Regular cardiac myocyte (primary cell): ENCODE measurements around the gene TTC3. TPM values are rescaled to one million over a fixed set of nuclear protein-coding genes. Genes with fewer than 3 reads are reported as not detected.

Experiments used
- total RNA-seq: library from RNA; depleted of rRNA; stranded (reverse); fragments of >200 nt; gene quantifications from 2 replicates; pipeline ENCODE4 v1.2.3, GENCODE V29; 2014

TTC3 gene
- 208 and 317 TPM in 2 replicates for total RNA-seq

GRCh38 chr21:37072988-37073416 lies at the start of gene TTC3, which contains the start of gene PIGP:
TTC3 (plus strand) TSS chr21:37073254; CDS start chr21:37087258, 14,004 bp downstream.
PIGP (minus strand) TSS chr21:37073071; CDS start chr21:37072515, 556 bp downstream.

Other genes starting within 250 kb of the TTC3 start
- gene HLCS, start 106.6 kb upstream of the TTC3 start, total RNA-seq = 32.8 and 38.3 TPM in 2 replicates
- not detected in 2 replicates for gene RIPPLY3, start 66.6 kb upstream of the TTC3 start, total RNA-seq
- 4.2 and 5.4 TPM in 2 replicates for gene PIGP, start 183 bp upstream of the TTC3 start, total RNA-seq
- 52.3 and 77.2 TPM in 2 replicates for gene VPS26C, start 194.1 kb downstream of the TTC3 start, total RNA-seq